HG03432 (cell line): ENCODE data around the gene BID.
"Not testable (repeated sequence)": the region's sequence is repeated elsewhere in the genome, so short reads cannot be mapped to it uniquely, and the experiment has no call there.

Source experiments
- ATAC-seq: cut with Tn5 transposase; IDR thresholded peaks from one replicate; pipeline ENCODE4 v1.9.1; 2021; ENCODE audit warnings: mild to moderate bottlenecking, moderate library complexity; ENCODE audit not compliant: unreplicated experiment

BID gene

DNA sequence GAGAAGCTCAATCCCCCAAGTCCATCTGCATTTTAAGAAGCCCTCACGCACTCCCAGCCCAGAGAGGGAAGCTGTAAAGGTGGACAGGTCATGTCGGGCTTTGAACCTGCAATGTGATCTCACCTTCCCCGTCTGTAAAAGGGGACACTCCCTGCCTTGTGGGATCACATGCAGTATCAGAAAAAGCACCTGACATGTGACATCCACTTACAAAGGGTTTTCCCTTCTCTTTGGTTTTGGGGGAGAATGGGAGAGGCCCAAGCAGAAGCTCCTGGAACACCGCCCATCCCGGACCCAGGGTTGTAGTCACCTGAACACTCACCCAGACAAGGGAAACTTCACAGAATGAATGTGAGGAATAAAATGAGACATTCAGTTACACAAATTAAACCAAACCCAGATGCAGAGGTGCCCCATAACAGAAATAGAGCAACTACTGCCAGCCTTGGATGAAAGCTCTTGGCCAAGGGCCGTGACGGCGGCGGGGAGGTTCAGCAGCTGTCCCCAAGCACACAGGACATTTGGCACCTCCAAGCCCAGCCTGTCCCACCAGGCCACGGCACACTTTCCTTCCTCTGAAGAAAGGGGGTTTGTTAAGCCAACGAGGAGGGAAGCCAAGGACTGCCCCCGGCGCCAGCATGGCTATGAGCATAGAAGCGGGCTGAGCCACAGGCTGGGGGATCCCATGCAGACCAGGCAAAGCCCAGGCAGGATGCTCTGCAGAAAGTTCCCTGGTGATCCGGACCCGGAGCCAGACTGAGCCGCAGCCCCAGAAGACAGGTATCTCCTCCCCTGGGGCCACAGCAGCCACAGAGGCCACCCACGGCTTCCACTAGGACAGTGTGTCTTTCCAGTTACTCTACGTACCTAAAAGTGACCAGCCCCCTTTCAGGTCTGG lies 3.8 kb downstream of the BID start:
- no peak for ATAC-seq

- no peak for ATAC-seq
Observed at GRCh38 chr22:17769716-17770082, 4.6 kb downstream of the BID start.

DNA sequence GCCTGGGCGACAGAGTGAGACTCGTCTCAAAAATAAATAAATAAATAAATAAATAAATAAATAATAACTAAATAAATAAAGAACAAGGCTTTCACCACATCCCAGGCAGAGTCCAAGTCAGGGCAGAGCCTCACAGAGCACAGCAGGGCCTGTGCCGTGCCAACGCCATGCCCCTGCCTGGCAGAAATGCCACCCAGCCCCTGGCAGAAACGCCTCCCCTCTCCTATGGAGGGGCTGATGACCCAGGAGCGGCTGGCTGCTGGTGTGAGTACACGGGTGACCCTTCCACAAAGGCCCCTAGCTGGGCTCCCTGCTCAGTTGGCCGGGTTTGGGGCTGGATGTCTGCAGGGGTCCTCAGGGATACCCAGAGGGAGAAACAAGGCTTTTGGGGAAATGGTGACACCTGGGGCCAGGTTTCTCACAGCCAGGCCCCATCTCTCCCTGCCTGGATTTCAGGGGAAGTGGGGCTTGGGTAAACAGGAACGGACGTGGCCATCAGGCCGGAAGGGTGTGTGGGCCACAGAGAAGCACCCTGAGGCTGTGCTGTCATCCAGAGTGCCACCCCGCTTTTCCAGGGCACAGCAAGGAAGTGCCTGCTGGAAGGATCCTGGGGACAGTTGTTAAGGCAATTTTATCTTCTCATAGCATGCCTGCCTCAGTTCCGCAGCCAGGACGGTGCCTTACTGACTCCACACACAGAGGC lies 5.1 kb downstream of the BID start:
- ATAC-seq = no peak

DNA sequence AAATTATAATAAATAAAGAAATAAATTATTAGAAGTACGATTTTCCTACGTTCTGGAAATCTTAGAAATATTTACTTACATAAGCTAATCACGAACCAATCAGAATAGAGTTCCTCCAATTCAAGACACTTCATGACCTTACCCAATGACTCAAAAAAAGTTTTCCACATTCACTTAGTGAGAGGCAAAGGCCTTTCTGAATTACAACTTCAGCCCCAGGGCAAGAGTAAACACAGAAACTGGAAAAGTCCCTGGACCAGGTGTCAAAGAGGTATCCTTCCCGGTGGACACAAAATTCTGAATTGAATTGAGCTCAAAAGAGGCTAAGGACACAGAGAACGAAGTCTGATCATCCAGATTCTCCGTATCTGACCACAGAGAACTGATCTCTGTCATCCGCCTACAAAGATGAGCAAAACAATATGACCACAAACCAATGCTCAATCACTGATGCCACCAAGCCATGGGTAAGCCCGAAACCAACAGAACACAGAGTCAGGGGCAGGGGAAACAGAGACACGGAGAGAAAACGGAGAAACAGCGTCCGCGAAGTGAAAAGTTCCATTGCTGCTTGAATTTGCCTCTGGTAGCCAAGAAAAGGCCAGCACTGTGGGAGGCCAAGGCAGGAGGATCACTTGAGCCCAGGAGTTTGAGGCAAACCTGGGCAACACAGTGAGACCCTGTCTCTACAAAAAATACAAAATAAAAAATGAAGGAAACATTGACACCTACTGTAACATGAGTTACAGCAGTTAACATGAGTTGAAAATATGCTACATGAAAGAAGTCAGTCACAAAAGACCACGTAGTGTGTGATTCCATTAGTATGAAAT lies 6.8 kb downstream of the BID start:
- ATAC-seq = peak; percentile 73

DNA sequence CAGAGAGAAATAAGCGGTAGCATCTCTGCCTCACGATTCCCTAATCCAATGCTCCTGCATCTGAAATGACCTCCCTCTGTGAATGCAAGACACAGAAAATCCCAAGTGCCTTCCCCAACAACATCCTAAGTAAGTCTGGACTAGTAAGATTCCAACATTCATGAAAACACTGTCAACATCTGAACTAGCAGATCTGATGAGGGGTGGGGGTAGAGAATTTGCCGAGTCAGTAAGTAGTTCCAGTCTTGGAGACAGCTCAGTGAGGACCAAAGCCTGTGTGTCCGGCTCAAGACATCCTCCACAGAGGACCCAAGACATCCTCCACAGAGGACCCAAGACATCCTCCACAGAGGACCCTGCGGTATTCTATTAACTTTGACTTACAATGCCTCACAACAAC lies 9.4 kb downstream of the BID start:
- ATAC-seq = not testable (repeated sequence)

DNA sequence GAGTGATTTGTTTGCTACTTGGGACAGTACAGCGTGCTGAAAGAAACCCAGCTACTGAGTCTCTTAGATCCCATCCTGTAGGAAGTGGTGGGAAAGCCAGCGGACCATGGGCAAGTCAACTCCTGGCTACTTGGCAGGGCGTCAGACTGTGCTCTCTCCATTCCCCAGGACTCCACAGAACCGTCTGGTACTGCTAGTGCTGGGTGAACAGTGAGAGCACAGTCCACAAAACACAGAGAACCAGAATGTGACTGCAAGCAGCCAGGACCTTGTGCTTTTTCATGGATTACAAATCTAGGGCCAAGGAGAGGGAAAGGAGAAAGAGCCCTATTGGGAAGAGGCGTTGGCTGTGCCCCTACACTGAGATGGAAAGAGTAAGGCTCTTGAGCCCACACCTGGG lies 10.2 kb downstream of the BID start:
- ATAC-seq = no peak

DNA sequence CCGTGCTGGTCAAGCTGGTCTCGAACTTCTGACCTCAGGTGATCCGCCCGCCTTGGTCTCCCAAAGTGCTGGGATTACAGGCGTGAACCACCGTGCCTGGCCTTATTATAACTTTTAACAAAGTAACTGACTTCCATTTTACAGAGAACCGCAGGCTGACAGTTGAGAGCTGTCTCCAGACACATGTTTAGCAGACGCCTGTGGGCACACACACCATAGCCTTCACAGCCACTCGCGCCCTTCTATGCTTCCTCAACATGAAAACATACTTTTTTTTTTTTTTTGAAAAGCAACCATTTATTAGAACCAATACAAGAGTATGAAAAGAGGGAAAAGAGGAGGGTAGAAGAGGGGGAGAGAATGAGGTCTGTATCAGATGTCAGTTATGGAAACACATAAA lies 10.8 kb downstream of the BID start:
- ATAC-seq = not testable (repeated sequence)

- no peak for ATAC-seq
Observed at GRCh38 chr22:17761138-17761488, 13.2 kb downstream of the BID start.

- ATAC-seq = no peak
Observed at GRCh38 chr22:17754233-17754925, 19.9 kb downstream of the BID start.

GRCh38 chr22:17753401-17753989 lies 20.8 kb downstream of the BID start:
- ATAC-seq = no peak

- no peak for ATAC-seq
Observed at GRCh38 chr22:17751596-17751995, 22.7 kb downstream of the BID start.

GRCh38 chr22:17749605-17750395 lies 24.5 kb downstream of the BID start:
- no peak for ATAC-seq

DNA sequence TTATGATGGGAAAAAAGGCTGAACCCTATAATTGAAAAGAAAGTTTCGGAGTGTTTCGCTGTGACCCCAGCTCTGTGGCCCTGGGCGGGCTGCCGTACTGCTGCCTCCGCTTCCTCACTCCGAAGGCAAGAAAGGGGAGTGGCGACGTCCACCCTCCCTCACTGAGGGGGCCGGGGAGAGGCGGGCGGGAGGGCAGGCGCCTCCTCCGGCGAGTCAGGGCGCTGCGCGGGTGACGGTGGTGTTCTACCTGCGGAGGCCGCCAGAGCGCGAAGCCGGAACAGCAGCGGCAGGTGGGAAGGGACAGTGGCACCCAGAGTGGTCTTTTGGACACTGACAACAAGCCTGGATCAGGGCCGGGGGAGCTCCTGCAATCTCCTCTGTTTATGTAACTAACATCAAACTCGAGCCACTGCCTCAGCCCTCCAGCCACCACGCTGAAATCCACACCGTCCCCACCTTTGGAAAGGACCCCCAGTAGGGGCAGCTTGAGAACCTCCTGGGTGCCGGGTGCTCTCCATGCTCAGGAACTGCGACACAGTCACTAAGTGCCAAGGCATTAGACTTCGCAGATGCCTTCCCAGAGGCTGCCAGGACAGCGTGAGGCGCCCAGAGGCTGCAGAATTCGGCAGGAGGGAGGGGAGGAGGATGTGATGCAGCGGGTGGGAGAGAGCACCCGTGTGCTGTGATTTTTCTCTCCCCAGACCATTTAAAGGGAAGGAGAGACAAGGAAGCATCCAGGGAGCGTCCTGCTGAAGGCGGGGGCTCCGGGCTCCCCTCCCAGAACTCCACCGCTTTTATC lies 25.5 kb downstream of the BID start:
- ATAC-seq = no peak

GRCh38 chr22:17746916-17747315 lies 27.4 kb downstream of the BID start:
- ATAC-seq = no peak

- no peak for ATAC-seq
Observed at GRCh38 chr22:17744430-17744829, 29.8 kb downstream of the BID start.

GRCh38 chr22:17743661-17744411 lies 30.4 kb downstream of the BID start:
- ATAC-seq = no peak

DNA sequence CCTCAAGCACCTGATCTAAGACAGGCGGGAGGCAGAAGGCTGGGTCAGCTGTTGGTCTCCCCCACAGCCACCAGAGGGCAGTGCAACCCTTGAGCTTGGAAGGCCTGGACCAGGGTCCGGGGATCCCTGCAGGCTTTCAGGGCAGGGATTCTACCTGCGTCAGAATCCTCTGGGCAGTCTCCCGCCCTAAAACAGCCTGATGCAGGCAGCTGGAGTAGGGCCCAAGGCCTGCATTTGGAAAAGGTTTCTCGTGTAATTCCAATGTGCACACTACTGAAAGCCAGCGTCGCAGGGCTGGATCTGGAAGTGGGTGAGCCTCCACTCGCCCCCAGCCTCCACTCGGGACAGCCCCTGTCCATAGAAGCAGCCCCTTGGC lies 31.8 kb downstream of the BID start:
- peak; percentile 71 for ATAC-seq

- no peak for ATAC-seq
Observed at GRCh38 chr22:17741866-17742526, 32.3 kb downstream of the BID start.
